HUES48 (cell line): ENCODE data around the gene LSS.

Source experiments
- H3K27ac ChIP-seq: one replicate; pipeline ENCODE4 v1.7.0; 2013; ENCODE audit warnings: low read depth, low read length, inconsistent platforms
- H3K27me3 ChIP-seq: 2 replicates; pipeline ENCODE4 v1.6.1; 2013; ENCODE audit warnings: mild to moderate bottlenecking, low read length; ENCODE audit not compliant: control insufficient read depth, insufficient read depth
- H3K36me3 ChIP-seq: 2 replicates; pipeline ENCODE4 v1.6.1; 2013; ENCODE audit warnings: low read length; ENCODE audit not compliant: control insufficient read depth, insufficient read depth
- H3K4me1 ChIP-seq: 2 replicates; pipeline ENCODE4 v1.6.1; 2013; ENCODE audit warnings: mild to moderate bottlenecking, low read length; ENCODE audit not compliant: control insufficient read depth, insufficient read depth
- H3K4me3 ChIP-seq: 2 replicates; pipeline ENCODE4 v1.5.1; 2013; ENCODE audit warnings: mild to moderate bottlenecking, low read depth, low read length
- H3K9ac ChIP-seq: 2 replicates; pipeline ENCODE4 v1.6.1; 2013; ENCODE audit warnings: mild to moderate bottlenecking, low read depth, low read length, moderate library complexity
- H3K9me3 ChIP-seq: 2 replicates; pipeline ENCODE4 v1.6.1; 2013; ENCODE audit warnings: low read length; ENCODE audit not compliant: control insufficient read depth, insufficient read depth

Gene LSS

DNA sequence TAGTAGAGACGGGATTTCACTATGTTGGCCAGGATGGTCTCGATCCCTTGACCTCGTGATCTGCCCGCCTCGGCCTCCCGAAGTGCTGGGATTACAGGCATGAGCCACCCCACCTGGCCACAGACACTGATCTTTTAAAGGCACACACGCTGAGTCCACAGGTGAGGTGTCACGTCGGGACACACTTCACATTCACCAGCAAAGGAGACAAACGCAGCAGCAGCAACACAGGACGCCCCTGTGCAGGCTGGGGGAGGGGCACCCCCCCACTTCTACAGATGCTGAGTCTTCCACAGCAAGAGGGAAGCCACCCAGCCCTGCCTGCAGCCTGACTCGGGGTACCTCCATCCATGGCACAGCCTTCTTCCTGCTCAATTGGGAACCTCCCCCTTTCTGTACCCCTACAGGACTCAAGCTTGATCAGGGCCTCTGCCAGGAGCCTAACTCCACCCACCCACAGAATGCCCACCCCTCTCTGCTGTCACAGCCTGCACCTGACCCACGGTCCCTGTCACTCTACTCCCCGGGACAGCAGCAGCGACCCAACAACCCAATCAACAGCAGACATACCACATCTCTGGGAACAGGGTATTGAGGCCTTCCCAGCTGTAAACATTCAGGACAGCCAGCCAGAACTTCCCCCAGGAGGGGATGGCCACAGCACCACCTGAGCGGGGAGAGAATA is 9.5 kb downstream of the LSS start:
- no peaks in the 10 kb centered on the region for H3K9me3 ChIP-seq
- H3K27me3 ChIP-seq = no peaks in the 10 kb centered on the region
- H3K9ac ChIP-seq = no peak overlapping the region
- no peaks in the 10 kb centered on the region for H3K4me1 ChIP-seq
- peaks cover 62% of the 10 kb centered on the region for H3K36me3 ChIP-seq
- H3K27ac ChIP-seq = no peak overlapping the region
- no peak overlapping the region for H3K4me3 ChIP-seq

DNA sequence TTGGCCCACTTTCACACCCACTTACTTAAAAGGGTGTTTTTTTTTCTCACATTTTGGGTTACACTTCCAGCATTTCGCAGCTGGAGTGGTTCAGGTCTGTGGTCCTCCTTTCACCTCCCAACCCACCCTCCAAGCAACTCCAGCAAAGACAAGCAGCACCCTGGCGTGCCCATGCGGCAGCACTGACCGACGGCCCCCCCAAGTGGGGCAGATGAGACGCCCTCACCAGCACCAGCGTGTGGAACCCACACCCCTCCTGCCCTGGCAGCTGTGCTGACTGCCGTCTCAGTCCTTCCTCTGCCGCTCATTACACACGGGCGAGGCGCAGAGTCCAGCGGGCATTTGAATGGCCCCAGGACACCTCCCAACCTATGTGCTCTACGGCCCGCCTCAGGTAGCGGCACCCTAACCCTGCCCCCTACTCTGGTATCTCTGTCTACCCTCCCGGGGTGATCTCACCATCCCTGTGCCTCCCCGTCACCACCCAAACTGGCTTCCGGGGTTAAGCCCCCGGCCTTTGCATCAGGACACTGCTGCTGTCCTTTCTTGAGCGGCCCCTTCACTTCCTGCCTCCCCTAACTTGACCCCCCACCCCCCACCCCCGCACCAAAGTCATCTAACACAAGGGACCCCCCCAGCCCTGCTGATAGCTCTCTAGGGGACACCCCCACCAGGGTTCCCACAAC is 10.9 kb downstream of the LSS start:
- Histone ChIP-seq H3K9me3 (no peaks in the 10 kb centered on the region), H3K4me3 (no peak overlapping the region), H3K9ac (no peak overlapping the region), H3K27me3 (no peaks in the 10 kb centered on the region), H3K27ac (no peak overlapping the region), H3K36me3 (peaks cover 71% of the 10 kb centered on the region), H3K4me1 (no peaks in the 10 kb centered on the region)

DNA sequence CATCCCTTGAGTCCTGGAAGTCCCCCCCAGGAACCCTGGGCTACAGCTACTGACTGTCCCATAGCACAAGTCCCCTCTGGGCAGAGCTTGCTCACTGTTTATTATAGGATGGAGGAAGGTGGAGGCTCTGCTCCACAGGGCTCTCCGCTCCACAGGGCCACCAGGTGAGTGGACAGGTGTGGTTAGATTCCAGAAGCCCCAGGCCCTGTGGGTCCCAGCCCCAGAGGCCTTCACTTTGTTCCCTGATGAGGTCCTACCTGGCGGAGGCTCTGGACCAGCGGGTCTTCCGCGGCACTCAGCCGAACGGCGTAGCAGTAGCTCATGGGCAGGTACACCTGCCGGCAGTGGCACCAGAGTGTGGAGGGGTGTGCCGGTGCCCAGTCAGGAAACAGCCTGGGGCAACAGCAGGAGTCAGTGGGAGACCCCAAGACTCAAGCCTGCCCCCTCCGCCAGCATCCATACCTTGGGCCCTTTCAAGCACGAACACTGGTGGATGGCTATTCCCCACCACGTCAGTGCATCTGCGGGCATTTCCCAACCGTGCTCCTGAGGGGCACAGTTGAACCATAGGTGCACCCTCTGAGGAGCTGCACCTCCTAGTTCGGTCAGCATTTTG is 12.3 kb downstream of the LSS start:
- no peaks in the 10 kb centered on the region for H3K27me3 ChIP-seq
- H3K4me1 ChIP-seq = no peaks in the 10 kb centered on the region
- peaks cover 67% of the 10 kb centered on the region for H3K36me3 ChIP-seq
- H3K9ac ChIP-seq = no peak overlapping the region
- no peak overlapping the region for H3K27ac ChIP-seq
- no peaks in the 10 kb centered on the region for H3K9me3 ChIP-seq
- no peak overlapping the region for H3K4me3 ChIP-seq

DNA sequence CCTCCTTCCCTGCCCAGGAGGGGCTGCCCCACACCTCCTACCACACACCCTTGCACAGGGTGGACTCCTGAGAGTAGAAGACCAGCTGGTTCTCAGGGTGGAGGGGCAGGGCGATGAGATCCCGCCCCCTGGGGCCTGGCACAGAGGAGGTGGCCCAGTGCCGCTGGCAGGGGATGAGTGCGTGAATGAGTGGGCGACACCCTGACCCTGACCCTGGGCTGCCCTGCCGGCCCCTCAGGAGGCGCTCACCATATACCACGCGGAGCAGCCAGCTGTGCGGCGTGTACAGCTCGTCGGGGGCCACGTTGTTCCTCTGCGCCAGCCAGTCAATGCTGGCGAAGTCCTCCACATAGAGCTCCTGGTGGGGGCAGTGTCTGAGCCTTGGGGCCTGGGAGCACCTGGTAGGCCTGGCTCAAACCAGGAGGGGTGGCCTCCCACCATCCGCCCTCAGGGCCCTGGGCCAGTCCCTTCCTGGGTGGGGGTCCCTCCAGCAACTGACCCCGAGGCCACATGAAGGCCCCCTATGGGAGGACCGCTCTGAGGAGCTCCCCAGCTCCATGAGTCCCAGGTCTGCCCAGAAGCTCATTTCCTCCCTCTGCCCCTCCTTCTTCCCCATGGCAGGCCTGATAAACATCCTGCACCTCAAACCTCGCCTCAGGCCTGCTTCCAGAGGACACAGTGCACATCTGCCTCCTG is 13.0 kb downstream of the LSS start:
- Histone ChIP-seq H3K4me1 (no peaks in the 10 kb centered on the region), H3K4me3 (no peak overlapping the region), H3K9me3 (no peaks in the 10 kb centered on the region), H3K9ac (no peak overlapping the region), H3K36me3 (peaks cover 63% of the 10 kb centered on the region), H3K27ac (no peak overlapping the region), H3K27me3 (no peaks in the 10 kb centered on the region)

DNA sequence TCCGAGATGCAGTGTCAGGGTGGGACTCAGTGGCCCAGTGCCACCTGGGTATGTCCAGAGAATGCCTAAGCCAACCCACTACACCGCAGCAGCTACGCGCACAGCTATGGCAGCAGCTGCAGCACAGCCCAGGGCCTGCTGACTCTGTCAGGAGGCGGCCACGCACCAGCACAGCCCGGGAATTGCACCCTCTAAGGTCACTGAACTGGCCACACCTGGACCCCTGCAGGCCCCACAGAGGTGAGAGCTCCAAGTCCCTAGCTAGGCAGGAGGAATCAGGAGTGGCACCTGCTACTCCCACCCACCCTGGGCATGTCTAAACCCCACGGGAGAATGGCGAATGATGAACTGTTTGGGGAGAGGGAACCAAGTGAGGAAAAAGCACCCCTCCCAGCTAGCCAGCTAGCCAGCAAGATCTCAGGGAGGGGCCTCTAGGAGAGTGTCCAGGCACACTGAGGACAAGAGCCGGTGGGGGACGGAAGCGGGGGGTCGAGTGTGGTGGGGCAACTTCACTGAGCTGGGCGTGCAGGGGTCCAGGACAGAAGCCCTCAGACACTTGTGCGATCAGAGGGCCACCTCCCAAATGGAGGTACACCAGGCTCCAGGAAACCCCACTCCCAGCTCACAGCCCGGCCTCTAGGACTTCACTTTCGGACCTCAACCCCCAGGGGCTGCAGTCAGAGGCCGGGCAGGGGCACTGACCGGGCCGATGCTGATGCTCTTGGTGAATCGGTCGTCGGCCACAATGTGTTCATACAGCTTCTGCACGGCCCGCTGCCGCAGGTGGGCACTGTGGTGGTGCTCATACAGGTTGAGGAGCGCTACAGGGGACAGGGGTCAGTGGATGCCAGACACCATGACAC is 13.9 kb downstream of the LSS start:
- H3K4me1 ChIP-seq = no peaks in the 10 kb centered on the region
- H3K4me3 ChIP-seq = no peak overlapping the region
- H3K9me3 ChIP-seq = no peaks in the 10 kb centered on the region
- peaks cover 56% of the 10 kb centered on the region for H3K36me3 ChIP-seq
- no peak overlapping the region for H3K27ac ChIP-seq
- no peak overlapping the region for H3K9ac ChIP-seq
- H3K27me3 ChIP-seq = no peaks in the 10 kb centered on the region

DNA sequence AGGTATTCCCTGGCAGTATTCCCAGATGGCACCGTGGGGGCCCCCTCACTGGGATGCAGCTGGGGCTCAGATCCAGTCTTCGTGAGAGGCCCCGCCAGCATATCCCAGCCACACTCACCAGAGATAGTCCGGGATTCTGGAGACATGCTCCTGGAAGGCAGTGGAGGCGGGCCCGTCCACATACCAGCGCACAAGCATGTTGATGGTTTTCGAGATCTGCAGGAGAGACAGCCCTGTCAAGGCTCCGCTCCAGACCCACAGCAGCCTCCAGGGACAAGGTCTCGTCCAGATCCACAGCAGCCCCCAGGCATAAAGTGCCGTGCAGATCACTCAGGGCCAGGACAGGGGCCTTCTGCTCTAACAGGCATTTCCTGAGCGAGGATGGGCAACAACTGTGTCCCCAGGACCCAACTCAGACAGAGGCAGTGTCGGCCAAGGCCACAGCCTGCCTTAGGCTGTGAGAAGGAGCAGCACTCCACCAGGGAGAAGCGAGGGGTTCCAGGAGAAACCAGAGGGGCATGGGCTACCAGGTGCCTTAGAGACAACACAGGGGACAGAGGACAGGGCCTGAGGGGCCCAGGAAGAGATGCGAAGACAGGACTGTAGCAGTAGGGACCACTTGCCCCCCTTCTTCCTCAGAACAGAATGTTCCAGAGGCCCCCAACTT is 14.8 kb downstream of the LSS start:
- Histone ChIP-seq H3K27me3 (no peaks in the 10 kb centered on the region), H3K36me3 (peaks cover 58% of the 10 kb centered on the region), H3K4me1 (no peaks in the 10 kb centered on the region), H3K9me3 (no peaks in the 10 kb centered on the region), H3K27ac (no peak overlapping the region), H3K9ac (no peak overlapping the region), H3K4me3 (no peak overlapping the region)

DNA sequence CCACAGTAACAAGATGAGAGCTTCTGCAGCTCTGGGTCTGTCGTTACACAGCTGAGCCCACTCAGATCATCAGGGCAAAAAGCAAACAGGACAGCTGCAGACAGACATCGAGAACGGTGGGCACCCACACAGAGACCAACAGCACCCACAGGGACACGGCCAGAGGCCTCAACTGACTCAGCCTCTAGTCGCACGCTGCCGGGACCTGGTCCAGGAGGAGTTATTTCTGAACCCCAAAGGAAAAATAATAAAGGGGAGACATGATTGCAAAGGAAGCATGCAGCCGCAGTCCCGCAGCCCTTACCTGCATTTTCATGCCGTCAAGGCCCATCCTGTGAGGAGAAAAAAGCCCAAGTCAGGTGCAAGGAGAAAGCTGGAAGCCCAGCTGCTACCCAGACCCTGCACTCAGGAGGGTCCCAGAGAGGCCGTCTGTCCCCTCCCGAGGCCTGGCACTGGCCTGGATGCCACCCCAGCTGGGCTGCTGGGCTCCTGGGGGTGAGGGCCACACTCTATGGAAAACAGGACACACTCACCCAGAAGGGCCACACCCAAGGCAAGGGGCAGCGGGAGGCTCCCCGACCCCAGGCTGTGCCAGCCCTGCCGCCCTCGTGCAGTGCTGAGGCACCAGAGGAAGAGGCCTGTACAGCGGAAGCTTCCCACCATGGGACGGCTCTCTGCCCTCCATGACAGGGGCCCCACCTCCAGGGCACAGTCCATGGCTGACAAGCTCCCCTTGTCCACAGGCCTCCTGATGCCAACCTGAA is 15.7 kb downstream of the LSS start:
- no peaks in the 10 kb centered on the region for H3K4me1 ChIP-seq
- H3K27me3 ChIP-seq = no peaks in the 10 kb centered on the region
- no peak overlapping the region for H3K27ac ChIP-seq
- H3K36me3 ChIP-seq = peaks cover 65% of the 10 kb centered on the region
- H3K4me3 ChIP-seq = no peak overlapping the region
- no peak overlapping the region for H3K9ac ChIP-seq
- no peaks in the 10 kb centered on the region for H3K9me3 ChIP-seq

DNA sequence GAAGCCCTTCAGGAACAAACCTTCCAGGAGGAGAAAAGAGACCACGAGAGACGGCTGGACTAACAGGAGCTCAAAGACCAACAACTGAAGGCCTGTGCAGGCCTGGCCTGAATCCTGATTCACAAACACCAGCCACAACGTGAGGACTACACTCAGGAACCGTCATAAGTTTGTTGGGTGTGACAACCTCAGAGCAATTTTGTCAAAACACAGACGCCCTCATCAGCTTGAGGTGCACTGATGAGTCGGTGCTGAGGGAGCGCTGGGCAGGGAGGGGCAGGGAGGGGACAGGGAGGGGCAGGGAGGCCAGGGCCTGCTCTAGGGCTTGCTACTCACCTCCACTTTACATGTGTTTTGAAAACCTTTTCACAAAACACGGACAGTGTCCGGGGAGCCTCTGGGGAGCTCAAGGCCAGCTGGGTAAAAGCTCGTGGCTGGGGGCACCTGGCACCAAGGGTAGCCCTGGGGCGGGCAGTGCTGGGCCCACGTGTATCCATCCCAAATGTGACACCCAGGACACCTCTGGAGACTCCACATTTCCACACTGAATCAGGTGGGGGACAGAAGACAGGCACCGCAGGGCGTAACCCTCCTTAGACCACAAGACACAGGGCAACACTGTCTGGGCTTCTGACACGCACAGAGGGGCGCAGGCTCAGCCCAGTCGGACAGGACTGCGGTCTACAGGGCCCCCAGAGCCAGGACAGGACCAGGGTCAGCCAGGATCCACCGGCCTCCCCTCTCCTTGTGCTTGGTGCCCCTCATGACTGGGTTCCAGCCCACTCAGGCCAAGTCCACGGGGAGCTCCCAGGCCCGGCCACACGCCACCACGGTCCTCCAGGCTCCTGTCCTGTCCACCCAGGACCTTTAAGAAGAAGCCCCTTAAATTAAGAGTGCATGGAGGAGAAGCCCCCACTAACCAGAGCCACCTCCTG is 16.5 kb downstream of the LSS start:
- Histone ChIP-seq H3K27me3 (no peaks in the 10 kb centered on the region), H3K4me1 (no peaks in the 10 kb centered on the region), H3K9ac (no peak overlapping the region), H3K36me3 (peaks cover 68% of the 10 kb centered on the region), H3K9me3 (no peaks in the 10 kb centered on the region), H3K4me3 (no peak overlapping the region), H3K27ac (no peak overlapping the region)

DNA sequence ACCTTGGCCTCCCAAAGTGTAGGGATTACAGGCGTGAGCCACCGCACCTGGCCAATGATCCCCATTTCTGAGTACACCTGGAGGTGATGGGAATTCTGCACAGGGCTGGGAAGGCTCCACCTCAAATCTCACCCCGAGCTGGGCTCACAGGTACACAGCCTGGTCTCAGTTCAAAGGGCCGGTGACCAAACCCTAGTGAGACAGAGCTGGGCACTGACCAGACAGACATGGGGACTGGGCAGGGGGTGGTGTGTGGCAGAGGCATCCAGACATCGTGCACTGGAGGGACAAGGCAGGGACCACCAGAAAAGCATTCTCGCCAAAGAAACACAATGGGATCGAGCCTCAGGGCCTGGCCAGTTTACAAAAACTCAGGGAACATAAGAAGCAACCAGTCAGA is 17.2 kb downstream of the LSS start:
- no peaks in the 10 kb centered on the region for H3K9me3 ChIP-seq
- H3K27ac ChIP-seq = no peak overlapping the region
- no peak overlapping the region for H3K9ac ChIP-seq
- peaks cover 71% of the 10 kb centered on the region for H3K36me3 ChIP-seq
- H3K4me3 ChIP-seq = no peak overlapping the region
- no peaks in the 10 kb centered on the region for H3K4me1 ChIP-seq
- H3K27me3 ChIP-seq = no peaks in the 10 kb centered on the region
